HepG2 (cell line): ENCODE data around the gene NUP93. TPM values are rescaled to one million over a fixed set of nuclear protein-coding genes. Genes with fewer than 3 reads are reported as not detected.

ENCODE experiments used
- ATAC-seq: fragments of 200-7000 bp; cut with Tn5 transposase; 3 replicates; pipeline ENCODE4 v1.9.1; 2020; ENCODE audit warnings: mild to moderate bottlenecking, moderate library complexity
- BruUV-seq: library from RNA; stranded (reverse); fragments of 400-500 nt; replicated peaks from 2 replicates; lab custom pipeline; 2021; lab: Mats Ljungman, UMichigan
- CTCF ChIA-PET: fragments of 300-600 bp; formaldehyde crosslinking; extraction: SDS; loops from one replicate; lab custom pipeline; 2021; ENCODE audit warnings: low total read pairs, inconsistent platforms, low intra/inter-chr PET ratio; lab: Yijun Ruan, JAX
- POLR2A ChIA-PET: fragments of 350-600 bp; sonication (Branson Sonifier 250); formaldehyde crosslinking; loops from one replicate; lab custom pipeline; 2020; ENCODE audit warnings: antibody characterized with exemption, inconsistent platforms; lab: Yijun Ruan, JAX
- DNase-seq: peaks from one replicate; pipeline ENCODE4 v3.0.0-alpha.2; 2015; ENCODE audit warnings: low spot score
- FAIRE-seq: peaks from 3 replicates; lab custom pipeline; 2011; peaks lifted over from hg19 to GRCh38; lab: Jason Lieb, UNC
- H2AFZ ChIP-seq: one replicate; pipeline ENCODE4 v1.6.1; 2011; ENCODE audit warnings: low read length, inconsistent platforms
- H3K27ac ChIP-seq: fragments of 300-600 bp; 3 replicates; pipeline ENCODE4 v1.8.0; 2011; ENCODE audit warnings: mixed run types, mild to moderate bottlenecking, mixed read lengths, low read length, inconsistent platforms; ENCODE audit not compliant: insufficient read depth; ENCODE audit errors: extremely low read length
- H3K27me3 ChIP-seq, 2 experiments: fragments of 200-600 bp in 1 of 2; 2 replicates in 1 of 2; 3 replicates in 1 of 2; pipeline versions ENCODE4 v1.6.0 to v1.8.0; 2011; ENCODE audit warnings: low read length in 2 of 2, mild to moderate bottlenecking in 2 of 2, moderate library complexity in 2 of 2, inconsistent platforms in 1 of 2; ENCODE audit not compliant: insufficient read depth in 2 of 2, control insufficient read depth in 1 of 2
- H3K36me3 ChIP-seq, 2 experiments: fragments of 200-600 bp in 1 of 2; replicated peaks in 1 of 2; 2 replicates in 1 of 2; 3 replicates in 1 of 2; pipeline versions ENCODE4 v1.5.1 to v1.8.0; 2011; ENCODE audit warnings: low read length in 2 of 2, inconsistent platforms in 1 of 2; ENCODE audit not compliant: insufficient read depth in 2 of 2, control insufficient read depth in 1 of 2
- H3K4me1 ChIP-seq: 2 replicates; pipeline ENCODE4 v1.5.1; 2012; ENCODE audit warnings: low read length, inconsistent platforms; ENCODE audit not compliant: insufficient read depth
- H3K4me2 ChIP-seq: 2 replicates; pipeline ENCODE4 v1.6.0; 2011; ENCODE audit warnings: low read depth, low read length, inconsistent platforms
- H3K4me3 ChIP-seq, 3 experiments: fragments of 200-600 bp in 1 of 3; sonication (generic), shearing (Covaris generic) in 1 of 3; replicated peaks in 1 of 3; 2 replicates each; pipeline ENCODE4 v1.5.1; 2011 to 2016; ENCODE audit warnings: low read length in 3 of 3, inconsistent platforms in 2 of 3, low read depth in 2 of 3, mild to moderate bottlenecking in 2 of 3, control low read depth in 1 of 3, mixed read lengths in 1 of 3; ENCODE audit not compliant: insufficient read depth in 1 of 3
- H3K79me2 ChIP-seq: one replicate; pipeline ENCODE4 v1.6.1; 2011; ENCODE audit warnings: low read length, inconsistent platforms; ENCODE audit not compliant: insufficient read depth
- H3K9ac ChIP-seq: 2 replicates; pipeline ENCODE4 v1.6.0; 2011; ENCODE audit warnings: mild to moderate bottlenecking, low read depth, low read length, inconsistent platforms; ENCODE audit not compliant: insufficient read depth
- H3K9me3 ChIP-seq: 2 replicates; pipeline ENCODE4 v1.5.1; 2012; ENCODE audit warnings: mild to moderate bottlenecking, low read length
- H4K20me1 ChIP-seq: 2 replicates; pipeline ENCODE4 v1.6.0; 2011; ENCODE audit warnings: inconsistent platforms, mild to moderate bottlenecking, low read length, moderate library complexity; ENCODE audit not compliant: insufficient read depth
- FOXK2 ChIP-seq: fragments of 450-650 bp; IDR thresholded peaks from 2 replicates; pipeline ENCODE4 v1.6.1; 2016
- MAFK ChIP-seq, 2 experiments: IDR thresholded peaks in 1 of 2; conservative IDR thresholded peaks in 1 of 2; 2 replicates each; pipeline ENCODE4 v1.6.1; 2011; ENCODE audit warnings: improper control_type of control experiment in 2 of 2, low read length in 2 of 2
- NBN ChIP-seq: fragments of 450-650 bp; conservative IDR thresholded peaks from 2 replicates; pipeline ENCODE4 v1.6.1; 2017
- NCOA5 ChIP-seq: sonication (generic); formaldehyde crosslinking; IDR thresholded peaks from 2 replicates; pipeline ENCODE4 v1.4.0; 2020; ENCODE audit warnings: missing genetic modification reagents
- REXO4 ChIP-seq: sonication (generic); formaldehyde crosslinking; IDR thresholded peaks from 2 replicates; pipeline ENCODE4 v1.8.0; 2022; ENCODE audit warnings: missing genetic modification reagents, mild to moderate bottlenecking, borderline replicate concordance
- ZFP36L1 ChIP-seq: sonication (generic); formaldehyde crosslinking; IDR thresholded peaks from 2 replicates; pipeline ENCODE4 v1.8.0; 2022; ENCODE audit warnings: mild to moderate bottlenecking, missing genetic modification reagents, moderate library complexity
- ZNF10 ChIP-seq: sonication (generic); formaldehyde crosslinking; IDR thresholded peaks from 2 replicates; pipeline ENCODE4 v1.4.0; 2020; ENCODE audit warnings: mild to moderate bottlenecking, low read depth, missing genetic modification reagents, borderline replicate concordance
- ZNF256 ChIP-seq: sonication (generic); formaldehyde crosslinking; conservative IDR thresholded peaks from 2 replicates; pipeline ENCODE4 v1.4.0; 2020; ENCODE audit warnings: missing genetic modification reagents
- ZNF543 ChIP-seq: sonication (generic); formaldehyde crosslinking; IDR thresholded peaks from 2 replicates; pipeline ENCODE4 v1.4.0; 2020; ENCODE audit warnings: mild to moderate bottlenecking, missing genetic modification reagents
- ZNF713 ChIP-seq: sonication (generic); formaldehyde crosslinking; IDR thresholded peaks from 2 replicates; pipeline ENCODE4 v1.4.0; 2020; ENCODE audit warnings: mild to moderate bottlenecking, missing genetic modification reagents
- WGBS: methylation state at CpG from one replicate; pipeline ENCODE4 v1.1.6; 2017; ENCODE audit warnings: low lambda C conversion rate; 5-methylcytosine and 5-hydroxymethylcytosine counted together
- in situ Hi-C: cut with HindIII; loops from 2 replicates; pipeline ENCODE4 v1.10.0; 2017; ENCODE audit warnings: low pct_unique_long_range_greater_than_20kb; ENCODE audit not compliant: extremely low pct_ligation_motif_present
- intact Hi-C: fragments of 100-400 bp; cut with micrococcal nuclease; formaldehyde crosslinking; loops from one replicate; pipeline ENCODE4 v1.10.0; 2022; ENCODE audit not compliant: unreplicated experiment
- polyA plus RNA-seq, 8 experiments: library from polyadenylated mRNA; depleted of rRNA in 3 of 8; stranded (reverse) in 7 of 8; unstranded in 1 of 8; fragments of >200 nt; fragmentation: Illumina TruSeq in 4 of 8; extraction: Trizol in 4 of 8; gene quantifications; 2 replicates each; pipeline versions ENCODE4 v1.2.1 to v1.2.3, GENCODE V29; 2011 to 2016; ENCODE audit warnings: low read depth in 4 of 8, missing spikeins in 1 of 8, mixed read lengths in 1 of 8; ENCODE audit not compliant: insufficient read depth in 1 of 8
- total RNA-seq, 5 experiments: library from RNA; depleted of rRNA; stranded (reverse); fragments of >200 nt; fragmentation: Illumina TruSeq; extraction: Trizol; gene quantifications; 2 replicates each; pipeline ENCODE4 v1.2.3, GENCODE V29; 2016; ENCODE audit warnings: low read depth in 1 of 5
- TF ChIP-seq, protein P1 (sequence below): sonication (generic); formaldehyde crosslinking; IDR thresholded peaks from 2 replicates; pipeline ENCODE4 v1.9.0; 2021; ENCODE audit warnings: missing genetic modification reagents, borderline replicate concordance
- TF ChIP-seq, protein P2 (sequence below): sonication (generic); formaldehyde crosslinking; IDR thresholded peaks from 2 replicates; pipeline ENCODE4 v1.5.1; 2020; ENCODE audit warnings: mild to moderate bottlenecking, moderate library complexity, missing genetic modification reagents

The NUP93 gene
- total and polyA plus RNA-seq, 2 of the 13 experiments (the other 11 are each of a cell fraction or from before 2014, with no cell fraction given): 58.5 to 140 TPM

DNA sequence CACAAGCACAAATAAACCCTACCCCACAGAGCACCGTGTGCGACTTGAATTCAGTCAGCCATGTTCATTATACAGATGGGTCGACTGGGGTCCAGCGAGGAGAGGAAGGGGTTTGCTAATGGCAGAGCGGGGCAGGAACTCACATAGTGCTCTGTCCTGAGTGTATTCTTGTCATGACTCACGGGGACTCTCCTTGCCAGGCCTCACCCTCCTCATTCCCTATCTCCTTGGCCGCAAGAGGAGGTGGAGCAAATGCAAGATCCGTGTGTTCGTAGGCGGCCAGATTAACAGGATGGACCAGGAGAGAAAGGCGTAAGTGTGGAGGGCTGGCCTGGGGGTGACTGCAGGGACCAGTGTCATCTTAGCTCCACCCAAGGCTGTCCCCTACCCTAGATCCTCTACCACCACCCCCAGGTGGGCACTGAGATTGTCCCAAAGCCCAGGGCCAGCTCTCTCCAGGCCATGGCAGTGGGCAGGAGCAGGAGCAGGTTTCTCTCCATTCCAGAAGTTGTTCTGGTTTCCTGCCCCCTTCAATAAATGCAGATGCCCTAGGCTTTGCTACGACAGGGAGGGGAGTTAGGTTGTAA lies 164.5 kb downstream of the NUP93 start:
- no peaks in the 10 kb centered on the region for H4K20me1 ChIP-seq
- H3K9ac ChIP-seq: no peak overlapping the region
- WGBS: 68% methylated on average over 12 of the region's 12 CpGs
- H3K4me2 ChIP-seq: no peak overlapping the region
- no peaks in the 10 kb centered on the region for H3K9me3 ChIP-seq
- in situ Hi-C loops: no loop called here
- CTCF ChIA-PET: no interaction called here
- H2AFZ ChIP-seq: no peak overlapping the region
- intact Hi-C loops: no loop called here
- no TSS peak for BruUV-seq
- H3K4me3 ChIP-seq: no peak overlapping the region
- TF ChIP-seq MAFK (conservative IDR thresholded peaks at IDR 0.05 in 1 of 2, IDR thresholded peaks at IDR 0.05 in 1 of 2; ENCODE audit: low read length in 2 of 2) (peak in 1 of 2 experiments; percentile 12; a peak in 1 of 4 replicates), FOXK2 (no peak)
- 0 out of 3 replicates have a peak, but pooled peaks have one; percentile 17 for ATAC-seq
- no peak overlapping the region for H3K27ac ChIP-seq
- H3K36me3 ChIP-seq: no peaks in the 10 kb centered on the region
- no peak for FAIRE-seq
- no peaks in the 10 kb centered on the region for H3K79me2 ChIP-seq
- POLR2A ChIA-PET: interaction anchor here (1.7 kb wide), 1 partner anchor 37 kb away, joined by 5 read pairs; no protein-coding TSS in a partner anchor
- H3K4me1 ChIP-seq: peaks cover 10% of the 10 kb centered on the region; the same call in 1 of the 2 replicates
- no peak for DNase-seq
- peaks cover 4 to 20% of the 10 kb centered on the region in 2 experiments for H3K27me3 ChIP-seq

DNA sequence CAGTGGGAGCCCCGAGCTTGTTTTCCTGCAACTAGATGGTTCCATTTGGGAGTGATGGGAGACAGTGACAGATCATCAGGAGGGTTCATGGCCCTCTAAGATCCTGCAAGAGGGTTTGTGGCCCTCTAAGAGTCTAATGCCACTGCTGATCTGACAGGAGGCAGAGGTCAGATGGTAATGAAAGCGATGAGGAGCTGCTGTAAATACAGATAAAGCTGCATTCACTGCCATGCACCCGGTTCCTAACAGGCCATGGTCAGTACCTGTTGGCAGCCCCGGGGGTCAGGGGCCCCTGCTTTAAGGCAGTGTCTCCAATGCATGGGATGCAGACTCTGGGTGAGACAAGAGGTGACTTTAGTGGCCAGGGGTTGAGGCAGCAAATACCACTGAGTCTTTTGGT lies 165.9 kb downstream of the NUP93 start:
- H3K4me2 ChIP-seq: no peak overlapping the region
- H3K9me3 ChIP-seq: no peaks in the 10 kb centered on the region
- DNase-seq: no peak
- BruUV-seq: no TSS peak
- no peak for ATAC-seq
- WGBS: 52% methylated on average over 4 of the region's 4 CpGs
- ChIA-PET POLR2A (no interaction called here), CTCF (no interaction called here)
- in situ Hi-C loops (no loop called here), intact Hi-C loops (no loop called here)
- H2AFZ ChIP-seq: no peak overlapping the region
- H3K27ac ChIP-seq: no peak overlapping the region
- H3K4me3 ChIP-seq: no peak overlapping the region
- H3K36me3 ChIP-seq: no peaks in the 10 kb centered on the region
- no peak for FAIRE-seq
- H4K20me1 ChIP-seq: no peaks in the 10 kb centered on the region
- peaks cover 4 to 28% of the 10 kb centered on the region in 2 experiments for H3K27me3 ChIP-seq
- no peaks in the 10 kb centered on the region for H3K79me2 ChIP-seq
- H3K9ac ChIP-seq: no peak overlapping the region
- peaks cover 10% of the 10 kb centered on the region; the same call in 1 of the 2 replicates for H3K4me1 ChIP-seq
- TF ChIP-seq, protein P1, sequence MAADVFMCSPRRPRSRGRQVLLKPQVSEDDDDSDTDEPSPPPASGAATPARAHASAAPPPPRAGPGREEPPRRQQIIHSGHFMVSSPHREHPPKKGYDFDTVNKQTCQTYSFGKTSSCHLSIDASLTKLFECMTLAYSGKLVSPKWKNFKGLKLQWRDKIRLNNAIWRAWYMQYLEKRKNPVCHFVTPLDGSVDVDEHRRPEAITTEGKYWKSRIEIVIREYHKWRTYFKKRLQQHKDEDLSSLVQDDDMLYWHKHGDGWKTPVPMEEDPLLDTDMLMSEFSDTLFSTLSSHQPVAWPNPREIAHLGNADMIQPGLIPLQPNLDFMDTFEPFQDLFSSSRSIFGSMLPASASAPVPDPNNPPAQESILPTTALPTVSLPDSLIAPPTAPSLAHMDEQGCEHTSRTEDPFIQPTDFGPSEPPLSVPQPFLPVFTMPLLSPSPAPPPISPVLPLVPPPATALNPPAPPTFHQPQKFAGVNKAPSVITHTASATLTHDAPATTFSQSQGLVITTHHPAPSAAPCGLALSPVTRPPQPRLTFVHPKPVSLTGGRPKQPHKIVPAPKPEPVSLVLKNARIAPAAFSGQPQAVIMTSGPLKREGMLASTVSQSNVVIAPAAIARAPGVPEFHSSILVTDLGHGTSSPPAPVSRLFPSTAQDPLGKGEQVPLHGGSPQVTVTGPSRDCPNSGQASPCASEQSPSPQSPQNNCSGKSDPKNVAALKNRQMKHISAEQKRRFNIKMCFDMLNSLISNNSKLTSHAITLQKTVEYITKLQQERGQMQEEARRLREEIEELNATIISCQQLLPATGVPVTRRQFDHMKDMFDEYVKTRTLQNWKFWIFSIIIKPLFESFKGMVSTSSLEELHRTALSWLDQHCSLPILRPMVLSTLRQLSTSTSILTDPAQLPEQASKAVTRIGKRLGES (CRISPR knock-in tag): no peak
- no peak for TF ChIP-seq NCOA5 (CRISPR knock-in tag)
- TF ChIP-seq, protein P2, sequence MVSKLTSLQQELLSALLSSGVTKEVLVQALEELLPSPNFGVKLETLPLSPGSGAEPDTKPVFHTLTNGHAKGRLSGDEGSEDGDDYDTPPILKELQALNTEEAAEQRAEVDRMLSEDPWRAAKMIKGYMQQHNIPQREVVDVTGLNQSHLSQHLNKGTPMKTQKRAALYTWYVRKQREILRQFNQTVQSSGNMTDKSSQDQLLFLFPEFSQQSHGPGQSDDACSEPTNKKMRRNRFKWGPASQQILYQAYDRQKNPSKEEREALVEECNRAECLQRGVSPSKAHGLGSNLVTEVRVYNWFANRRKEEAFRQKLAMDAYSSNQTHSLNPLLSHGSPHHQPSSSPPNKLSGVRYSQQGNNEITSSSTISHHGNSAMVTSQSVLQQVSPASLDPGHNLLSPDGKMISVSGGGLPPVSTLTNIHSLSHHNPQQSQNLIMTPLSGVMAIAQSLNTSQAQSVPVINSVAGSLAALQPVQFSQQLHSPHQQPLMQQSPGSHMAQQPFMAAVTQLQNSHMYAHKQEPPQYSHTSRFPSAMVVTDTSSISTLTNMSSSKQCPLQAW (CRISPR knock-in tag): no peak
- TF ChIP-seq ZNF256 (CRISPR knock-in tag): no peak
- no peak for TF ChIP-seq ZNF10 (CRISPR knock-in tag)
- no peak for TF ChIP-seq ZFP36L1
- no peak for TF ChIP-seq REXO4 (CRISPR knock-in tag)
- no peak for TF ChIP-seq ZNF543 (CRISPR knock-in tag)
- TF ChIP-seq NBN: no peak
- TF ChIP-seq ZNF713 (CRISPR knock-in tag): no peak
